T-helper 9 cell (primary cell): ENCODE measurements around the gene SPI1.

Experiments used
- DNase-seq: peaks from one replicate; pipeline ENCODE4 v3.0.0-alpha.2; 2020

The SPI1 gene

DNA sequence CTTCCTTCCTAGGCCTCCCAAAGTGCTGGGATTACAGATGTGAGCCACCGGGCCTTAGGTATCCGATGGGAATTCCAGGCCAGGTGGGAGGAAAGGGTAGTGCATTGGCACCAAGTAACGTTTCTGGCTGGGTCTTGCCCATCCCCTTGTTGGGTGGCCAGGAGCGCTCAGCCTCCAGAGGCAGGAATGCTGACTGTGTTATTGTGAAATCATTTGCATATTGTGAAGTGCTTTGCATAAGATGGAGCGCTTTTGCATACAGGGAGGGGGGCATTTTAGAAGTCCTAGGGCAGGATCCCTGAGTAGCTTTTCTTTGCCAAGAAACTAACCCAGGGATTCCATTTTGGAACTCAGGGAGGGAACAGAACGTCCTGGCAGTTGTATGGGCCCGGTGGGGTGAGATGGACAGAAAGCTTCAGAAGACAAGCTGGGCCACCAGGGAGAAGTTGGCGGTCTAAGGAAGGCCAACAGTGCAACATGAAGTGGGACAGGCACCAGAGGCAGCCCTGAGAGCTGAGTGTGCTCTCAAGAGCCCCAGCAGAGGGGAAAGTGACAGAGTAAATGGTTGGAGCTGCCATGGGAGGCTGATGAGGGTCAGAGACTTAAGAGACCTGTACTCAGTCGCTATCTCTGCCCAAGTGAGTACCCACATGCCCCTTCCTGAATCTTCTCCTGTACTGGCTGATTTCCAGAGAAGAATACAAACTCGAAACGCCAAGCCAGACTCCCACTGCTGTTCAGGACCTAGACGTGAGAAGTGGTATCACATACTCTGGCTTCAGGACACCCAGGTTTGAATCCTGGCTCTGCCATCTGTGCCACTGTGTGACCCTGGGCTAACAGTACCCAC is 28.8 kb upstream of the SPI1 start:
- DNase-seq, result no peak

- DNase-seq, result no peak
These were observed 25.2 kb upstream of the SPI1 start for GRCh38 chr11:47403571-47403970.

DNA sequence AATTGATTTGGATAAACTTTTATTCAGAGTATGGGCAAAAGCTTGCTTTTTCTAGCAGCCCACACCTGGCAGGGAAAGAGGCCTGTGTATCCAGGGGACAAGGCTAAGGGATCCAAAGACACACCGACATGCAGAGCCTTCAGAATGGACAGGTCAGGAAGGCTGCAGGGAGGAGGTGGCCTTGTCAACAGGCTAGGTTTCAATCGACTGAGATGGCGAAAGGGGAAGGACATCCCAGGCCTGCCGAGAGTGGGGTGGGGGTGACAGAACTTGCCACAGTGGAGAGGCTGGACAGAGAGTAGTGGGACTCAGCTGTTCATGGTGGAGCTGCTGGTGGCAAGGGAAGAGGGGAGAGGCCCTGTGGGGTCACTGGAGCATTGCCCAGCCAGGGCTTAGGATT is 24.8 kb upstream of the SPI1 start:
- no peak for DNase-seq

GRCh38 chr11:47400768-47401279 is 22.5 kb upstream of the SPI1 start:
- no peak for DNase-seq

- DNase-seq, result peak; percentile 37
These were observed 21.8 kb upstream of the SPI1 start for GRCh38 chr11:47399860-47400767.

DNA sequence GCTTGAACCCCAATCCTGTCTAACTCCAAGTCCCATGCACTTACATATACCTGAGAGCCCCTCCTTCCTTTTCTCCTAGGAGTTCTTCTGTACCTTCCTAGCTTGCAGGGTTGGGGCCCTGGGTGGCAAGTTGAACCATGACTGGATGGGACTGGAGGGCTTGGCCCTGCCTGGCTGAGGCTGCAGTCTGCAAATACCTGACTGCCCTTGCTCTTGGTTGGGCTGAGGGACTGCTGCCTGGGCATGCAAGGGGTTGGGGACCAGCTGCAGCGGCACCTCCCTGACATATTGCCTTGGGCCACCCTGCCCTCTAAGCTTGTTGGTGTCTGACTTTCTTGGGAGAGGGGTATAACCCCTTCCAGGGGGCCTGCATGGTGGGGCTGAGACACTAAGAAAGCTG is 20.2 kb upstream of the SPI1 start:
- DNase-seq, result no peak

- DNase-seq, result no peak
These were observed 19.7 kb upstream of the SPI1 start for GRCh38 chr11:47398011-47398410.

DNA sequence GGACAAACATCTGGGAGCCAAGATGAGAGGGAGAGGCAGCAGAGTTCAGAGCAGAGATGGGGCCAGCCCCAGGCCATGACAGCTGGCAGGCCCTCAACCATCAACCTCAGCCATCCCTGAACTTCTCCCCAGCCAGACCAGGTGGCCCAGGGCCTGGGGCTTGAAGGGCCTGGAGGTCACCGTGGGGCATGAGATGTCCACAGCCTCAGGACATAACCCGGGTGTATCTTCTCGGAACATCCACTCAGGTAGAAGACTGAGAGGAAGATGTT is 17.6 kb upstream of the SPI1 start:
- no peak for DNase-seq

DNA sequence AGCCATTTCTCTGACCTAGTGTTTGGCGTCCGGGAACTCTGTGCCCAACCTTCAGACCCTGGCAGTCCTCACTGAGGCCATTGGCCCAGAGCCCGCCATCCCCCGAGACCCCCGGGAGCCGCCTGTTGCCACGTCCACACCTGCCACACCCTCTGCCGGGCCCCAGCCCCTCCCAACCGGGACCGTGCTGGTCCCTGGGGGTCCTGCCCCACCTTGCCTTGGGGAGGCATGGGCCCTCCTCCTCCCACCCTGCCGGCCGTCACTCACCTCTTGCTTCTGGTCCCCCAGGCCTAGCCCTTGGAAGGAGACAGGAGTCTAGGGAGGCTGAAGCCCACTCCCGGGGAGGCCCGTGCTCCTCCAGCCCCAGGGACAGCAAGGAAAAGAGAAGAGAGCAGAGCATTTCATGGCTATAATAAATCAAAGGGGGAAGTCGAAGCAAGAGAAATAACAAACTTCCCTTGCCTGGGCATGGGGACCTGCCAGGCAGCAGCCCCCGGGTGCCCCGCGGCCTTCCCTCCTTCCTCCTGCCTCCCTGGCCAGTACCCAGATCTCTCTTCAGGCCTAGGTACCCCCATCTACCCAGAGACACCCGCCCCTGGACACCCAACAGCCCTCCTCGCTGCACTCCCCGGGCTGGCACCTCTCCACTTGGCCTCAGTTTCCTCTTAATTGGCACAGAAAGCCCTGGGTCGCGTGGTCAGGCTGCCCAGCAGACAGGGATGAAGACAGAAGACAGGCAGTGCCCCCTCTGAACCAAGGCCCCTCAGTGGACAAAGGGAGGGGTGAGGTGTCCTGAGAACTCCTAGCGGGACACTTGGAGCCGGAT is 17.1 kb upstream of the SPI1 start:
- no peak for DNase-seq

- peak; percentile 31 for DNase-seq
These were observed 16.2 kb upstream of the SPI1 start for GRCh38 chr11:47394322-47395222.

DNA sequence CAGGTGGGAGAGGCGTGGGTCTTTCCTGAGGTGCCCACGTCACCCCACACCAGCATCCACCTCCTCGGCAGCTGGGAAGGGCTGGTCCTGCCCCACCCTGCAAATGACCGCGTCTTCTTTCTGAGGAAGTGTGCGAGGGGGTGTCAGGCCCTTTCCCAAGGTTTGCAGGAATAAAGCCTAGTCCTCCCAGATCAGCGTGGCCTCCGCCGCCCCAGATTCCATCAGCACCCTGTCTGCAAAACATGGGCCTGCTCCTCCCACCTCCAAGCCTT is 15.6 kb upstream of the SPI1 start:
- DNase-seq, result no peak

DNA sequence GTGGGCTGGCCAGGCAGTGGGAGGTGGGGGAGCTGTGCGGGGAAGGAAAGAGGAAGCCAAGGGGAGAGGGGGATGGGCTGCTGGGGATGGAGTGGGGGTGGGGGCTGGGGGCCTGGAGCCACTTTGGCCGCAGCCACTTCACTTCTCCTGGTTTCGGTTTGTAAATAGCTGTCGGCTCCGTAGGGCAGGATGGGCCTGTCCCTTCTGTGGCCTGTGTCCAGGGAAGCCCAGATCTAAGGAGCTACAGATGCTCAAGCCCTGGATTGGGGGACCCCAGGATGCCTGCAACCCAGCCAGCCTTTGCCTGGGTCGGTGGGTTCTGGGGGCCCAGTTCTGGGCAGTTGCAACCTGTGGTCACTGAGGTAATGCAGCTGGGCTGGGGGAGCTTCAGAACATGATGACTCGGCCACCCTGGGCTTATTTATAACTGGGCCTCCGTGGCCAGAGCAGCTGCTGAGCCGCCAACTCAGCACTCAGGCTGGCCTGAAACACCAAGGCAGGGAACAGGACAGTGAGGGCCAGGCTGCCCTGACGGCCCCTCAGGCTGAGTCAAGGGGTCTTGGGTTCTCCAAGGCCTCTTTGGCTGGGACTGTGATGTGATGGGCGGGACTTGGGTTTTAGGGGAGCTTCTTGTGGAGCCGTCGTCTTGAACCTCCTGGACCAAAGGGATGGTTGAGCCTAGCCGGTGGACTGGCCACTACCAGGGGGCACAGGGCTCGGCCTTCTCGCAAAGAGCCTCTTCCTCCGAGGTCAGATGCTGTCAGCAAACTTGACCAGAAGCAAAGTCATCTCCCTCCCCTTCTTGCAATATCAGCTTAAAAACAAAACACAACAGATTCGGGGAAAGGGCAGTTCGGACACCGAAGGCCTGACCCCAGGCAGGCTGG is 15.1 kb upstream of the SPI1 start:
- no peak for DNase-seq

DNA sequence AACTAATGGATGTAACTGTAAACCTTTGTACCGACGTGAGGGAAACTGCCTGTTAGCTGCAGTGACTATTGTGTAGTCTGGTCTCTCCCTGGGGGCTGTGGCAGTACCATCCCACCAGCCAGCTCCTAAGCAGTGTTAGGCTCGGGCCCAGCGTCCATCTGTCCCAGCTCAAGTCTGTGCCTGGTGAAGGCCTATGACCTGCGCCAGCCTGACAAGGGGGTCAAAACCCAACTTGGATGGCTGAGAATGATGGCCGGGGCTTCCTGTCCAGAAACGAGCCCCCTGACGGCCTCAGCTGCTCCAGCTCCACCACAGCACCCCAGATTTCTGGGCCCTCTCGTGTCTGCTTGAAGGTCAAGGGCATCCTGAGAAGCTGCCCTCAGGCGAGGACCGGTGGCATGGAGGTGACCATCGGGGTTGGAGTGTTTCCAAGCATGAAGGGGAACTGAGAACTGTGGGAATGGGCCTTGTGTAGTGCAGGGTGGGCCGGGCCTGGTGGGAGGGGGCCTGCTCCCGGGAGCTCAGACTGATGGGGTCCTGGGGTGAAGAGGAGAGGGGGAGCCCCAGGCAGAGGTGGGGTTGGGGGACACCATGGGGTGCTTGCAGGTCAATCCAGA is 14.3 kb upstream of the SPI1 start:
- DNase-seq, result no peak

GRCh38 chr11:47391711-47392432 is 13.5 kb upstream of the SPI1 start:
- no peak for DNase-seq

DNA sequence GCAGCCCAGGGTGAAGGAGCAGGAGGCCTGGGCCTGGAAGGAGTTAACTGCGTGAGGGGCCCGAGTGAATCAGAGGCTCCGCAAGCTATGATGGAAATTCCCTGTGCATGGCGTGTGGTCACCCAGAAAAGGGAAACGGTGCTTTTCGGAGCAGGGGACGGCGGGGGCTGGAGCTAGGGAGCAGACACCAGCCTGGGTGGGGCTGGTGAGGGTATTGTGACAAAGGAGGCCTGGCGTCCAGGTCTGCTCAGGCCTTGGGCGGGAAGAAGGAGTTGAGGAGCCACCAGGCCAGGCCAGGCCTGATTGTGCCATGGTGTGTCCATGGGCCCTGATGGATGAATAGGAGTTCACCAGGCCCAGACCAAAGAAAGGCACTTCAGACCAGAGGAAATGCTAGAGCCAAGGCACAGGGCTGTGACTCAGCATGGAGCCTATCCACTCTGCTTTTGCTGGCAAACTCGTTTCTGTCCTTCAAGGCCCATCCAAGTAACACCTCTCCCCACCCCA is 12.8 kb upstream of the SPI1 start:
- no peak for DNase-seq

GRCh38 chr11:47390422-47390760 is 12.0 kb upstream of the SPI1 start:
- DNase-seq, result no peak

- DNase-seq, result no peak
These were observed 11.5 kb upstream of the SPI1 start for GRCh38 chr11:47389577-47390421.

GRCh38 chr11:47388697-47389576 is 10.6 kb upstream of the SPI1 start:
- DNase-seq, result no peak
